Heart left ventricle (tissue), 16 donors: ENCODE data around the gene PPIA. TPM values are rescaled to one million over a fixed set of nuclear protein-coding genes. Genes with fewer than 3 reads are reported as not detected.

Source experiments
- ATAC-seq, 4 donors: fragments of 200-7000 bp; cut with Tn5 transposase; one replicate each; pipeline ENCODE4 v1.9.1; 2020 to 2022; ENCODE audit warnings: moderate library complexity in 4 of 4, mild to moderate bottlenecking in 3 of 4, moderate number of reproducible peaks in 1 of 4
- DNase-seq, 5 donors: peaks; one replicate each; pipeline ENCODE4 v3.0.0-alpha.2; 2020
- H3K27ac ChIP-seq, 12 donors: fragments of 200-600 bp; sonication (generic) in 4 of 12; one replicate each; pipeline versions ENCODE4 v1.5.0 to v1.8.0; 2016 to 2022; ENCODE audit warnings: mild to moderate bottlenecking in 2 of 12
- H3K27me3 ChIP-seq, 9 donors: fragments of 200-600 bp; sonication (generic) in 2 of 9; one replicate each; pipeline versions ENCODE4 v1.5.1 to v1.8.0; 2016 to 2022; ENCODE audit warnings: mild to moderate bottlenecking in 3 of 9
- H3K36me3 ChIP-seq, 9 donors: fragments of 200-600 bp; sonication (generic) in 2 of 9; one replicate each; pipeline versions ENCODE4 v1.5.0 to v1.8.0; 2018 to 2022; ENCODE audit warnings: mild to moderate bottlenecking in 2 of 9
- H3K4me1 ChIP-seq, 12 donors: fragments of 200-600 bp; sonication (generic) in 4 of 12; one replicate each; pipeline versions ENCODE4 v1.5.0 to v1.8.0; 2016 to 2022; ENCODE audit warnings: mild to moderate bottlenecking in 3 of 12
- H3K4me3 ChIP-seq, 12 donors: fragments of 200-600 bp; sonication (generic) in 4 of 12; one replicate each; pipeline versions ENCODE4 v1.5.0 to v1.8.0; 2017 to 2022; ENCODE audit warnings: mild to moderate bottlenecking in 9 of 12, moderate library complexity in 4 of 12
- H3K9me3 ChIP-seq, 12 donors: fragments of 200-600 bp; sonication (generic) in 4 of 12; one replicate each; pipeline versions ENCODE4 v1.5.0 to v1.8.0; 2016 to 2022; ENCODE audit warnings: mild to moderate bottlenecking in 1 of 12
- CTCF ChIP-seq, 12 donors: fragments of 200-600 bp; sonication (generic) in 4 of 12; IDR thresholded peaks; one replicate each; pipeline versions ENCODE4 v1.5.0 to v1.8.0; 2018 to 2022; ENCODE audit warnings: antibody characterized with exemption in 12 of 12, mild to moderate bottlenecking in 5 of 12
- POLR2A ChIP-seq, 2 donors: fragments of 450-650 bp; IDR thresholded peaks; one replicate each; pipeline ENCODE4 v1.6.1; 2017; ENCODE audit warnings: antibody characterized with exemption in 2 of 2, mild to moderate bottlenecking in 2 of 2, moderate library complexity in 2 of 2
- WGBS, 4 donors: extraction: QIAGEN DNeasy Blood & Tissue Kit in 2 of 4; methylation state at CpG; one replicate each; pipeline versions ENCODE4 v1.1.5 to v1.1.7; 2013 to 2018; 5-methylcytosine and 5-hydroxymethylcytosine counted together
- intact Hi-C, 10 donors: fragments of 100-400 bp; cut with DNase I; formaldehyde crosslinking; loops; one replicate each; pipeline versions ENCODE4 v1.11.1 to v1.14.2; 2022
- polyA plus RNA-seq, 2 donors: library from polyadenylated mRNA; stranded (reverse); fragments of 200-250 nt; gene quantifications; one replicate each; pipeline ENCODE4 v1.2.3, GENCODE V29; 2013
- total RNA-seq, 9 donors: library from RNA; depleted of rRNA in 2 of 9; stranded (reverse); fragments of >200 nt in 2 of 9; fragmentation: NEBNext Ultra II Directional in 3 of 9; extraction: Animal tissue kit (Norgen Biotek cat#: 25700) in 3 of 9; gene quantifications; one replicate each; pipeline versions ENCODE4 v1.1.0 to v1.2.4, GENCODE V29; 2016 to 2023
- donor health status: ischemic (EF 13 %, LVEDD 7.1; RV severe dilation, severe dysfunction).
- donor health status: healthy with polysubstance abuse.
- donor health status: DM: no; HTN: yes; CAD: no.
- donor health status: DM: no; HTN: no; CAD: no.
- donor health status: ischemic (EF 25% LVEDD 6.9; RV normal size, moderate dysfunction).
- donor health status: ischemic (EF 25% LVEDD 5.7; RV mildly dilated, moderate dysfunction).
- donor health status: healthy.
- donor health status: DM: yes; HTN: yes; CAD: no.
- donor health status: ischemic (EF 35%, LVEDD 5.7; RV mildly dilated, moderate dysfunction).
- donor health status: nonischemic (EF 11% LVEDD 7.7; RV severe dilation, severe dysfunction).
- donor health status: DM: yes; HTN: yes; CAD: no.
- donor health status: PGD.
- donor health status: ischemic (EF 29% LVEDD 5.4; RV normal size, mild dysfunction).
- donor health status: nonischemic (EF 23%, LVEDD 6.1; RV moderate dilation, normal function).

Gene PPIA
- total and polyA plus RNA-seq, 11 donors = 327 to 3,804 (median 743) TPM

- Histone ChIP-seq H3K27ac (no peak overlapping the region), H3K9me3 (no peaks in the 10 kb centered on the region), H3K36me3 (no peaks in the 10 kb centered on the region), H3K27me3 (no peaks in the 10 kb centered on the region), H3K4me3 (no peak overlapping the region), H3K4me1 (peaks cover 0 to 5% (median 1%) of the 10 kb centered on the region in 12 donors)
- WGBS, 4 donors = 78 to 83% (median 83%) methylated on average over 6 of the region's 6 CpGs
- DNase-seq (no peak), ATAC-seq (no peak)
- intact Hi-C loops = no loop called here
- TF ChIP-seq POLR2A (IDR thresholded peaks at IDR 0.05) = no peak
- no peak for TF ChIP-seq CTCF (IDR thresholded peaks at IDR 0.05)
These were observed 20.9 kb upstream of the PPIA start for GRCh38 chr7:44775383-44776107.

GRCh38 chr7:44776211-44776610 lies 20.3 kb upstream of the PPIA start:
- intact Hi-C loops = no loop called here
- no peaks in the 10 kb centered on the region for H3K27me3 ChIP-seq
- H3K27ac ChIP-seq = no peak overlapping the region
- ATAC-seq = no peak
- no peak for DNase-seq
- 79 to 88% (median 82%) methylated on average over 3 of the region's 3 CpGs for WGBS, 4 donors
- H3K36me3 ChIP-seq = no peaks in the 10 kb centered on the region
- H3K4me1 ChIP-seq = no peaks in the 10 kb centered on the region
- no peaks in the 10 kb centered on the region for H3K9me3 ChIP-seq
- H3K4me3 ChIP-seq = no peak overlapping the region
- TF ChIP-seq CTCF (IDR thresholded peaks at IDR 0.05) = no peak

- intact Hi-C loops = no loop called here
- H3K27ac ChIP-seq = no peak overlapping the region
- no peak for TF ChIP-seq CTCF (IDR thresholded peaks at IDR 0.05)
- no peak for TF ChIP-seq POLR2A (IDR thresholded peaks at IDR 0.05)
- H3K4me3 ChIP-seq = no peak overlapping the region
- DNase-seq (no peak), ATAC-seq (no peak)
- H3K36me3 ChIP-seq = no peaks in the 10 kb centered on the region
- H3K4me1 ChIP-seq = no peaks in the 10 kb centered on the region
- no peaks in the 10 kb centered on the region for H3K27me3 ChIP-seq
- peaks cover 0 to 8% (median 0%) of the 10 kb centered on the region in 12 donors for H3K9me3 ChIP-seq
- WGBS, 4 donors = 93 to 100% (median 97%) methylated on average over 1 of the region's 1 CpG
These were observed 14.0 kb upstream of the PPIA start for GRCh38 chr7:44782460-44782859.

GRCh38 chr7:44783407-44783806 lies 13.1 kb upstream of the PPIA start:
- ATAC-seq (no peak), DNase-seq (no peak)
- intact Hi-C loops = no loop called here
- Histone ChIP-seq H3K27me3 (no peaks in the 10 kb centered on the region), H3K27ac (no peak overlapping the region), H3K4me1 (no peaks in the 10 kb centered on the region), H3K4me3 (no peak overlapping the region), H3K36me3 (no peaks in the 10 kb centered on the region), H3K9me3 (peaks cover 0 to 8% (median 0%) of the 10 kb centered on the region in 12 donors)
- no peak for TF ChIP-seq POLR2A (IDR thresholded peaks at IDR 0.05)
- TF ChIP-seq CTCF (IDR thresholded peaks at IDR 0.05) = no peak
